HFF-Myc (cell line): ENCODE data around the gene SLC13A4.
"Not testable (repeated sequence)": the region's sequence is repeated elsewhere in the genome, so short reads cannot be mapped to it uniquely, and the experiment has no call there.

Experiments
- DNase-seq: peaks from one replicate; pipeline ENCODE4 v3.0.0-alpha.2; 2011; ENCODE audit warnings: low read depth; ENCODE audit errors: extremely low read depth
- H3K4me3 ChIP-seq: replicated peaks from 2 replicates; pipeline ENCODE4 v1.5.1; 2011; ENCODE audit warnings: low read depth, mild to moderate bottlenecking, control low read depth, low read length
- CTCF ChIP-seq: IDR thresholded peaks from 2 replicates; pipeline ENCODE4 v1.5.1; 2012; ENCODE audit warnings: mild to moderate bottlenecking, low read depth, low read length, control low read depth; ENCODE audit errors: missing control alignments

Gene SLC13A4

GRCh38 chr7:135742371-135742770 lies 14.4 kb upstream of the SLC13A4 start:
- TF ChIP-seq CTCF: no peak
- no peak overlapping the region for H3K4me3 ChIP-seq
- DNase-seq: no peak

- H3K4me3 ChIP-seq: no peak overlapping the region
- no peak for DNase-seq
- TF ChIP-seq CTCF: no peak
Measured at GRCh38 chr7:135741905-135742304, 13.9 kb upstream of the SLC13A4 start.

DNA sequence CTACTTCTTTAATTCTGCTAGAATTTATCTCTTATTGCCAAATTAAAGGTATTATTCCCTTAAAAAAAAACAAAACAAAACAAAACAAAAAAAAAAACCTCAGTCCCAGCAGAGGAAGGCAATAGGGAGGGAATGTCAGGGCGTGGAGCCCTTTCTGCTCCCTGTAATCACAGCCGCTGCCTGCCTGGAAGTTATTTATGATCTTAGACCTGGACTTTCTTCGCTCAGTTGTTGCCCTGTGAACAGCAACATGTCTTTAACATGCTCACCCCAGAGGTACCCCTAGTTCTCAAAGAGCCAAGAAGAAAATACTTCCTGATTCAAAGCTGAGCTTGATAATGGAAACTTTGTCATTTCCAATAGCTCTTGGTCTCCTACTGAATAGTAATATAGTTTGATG lies 12.9 kb upstream of the SLC13A4 start:
- no peak for DNase-seq
- no peak for TF ChIP-seq CTCF
- no peak overlapping the region for H3K4me3 ChIP-seq

DNA sequence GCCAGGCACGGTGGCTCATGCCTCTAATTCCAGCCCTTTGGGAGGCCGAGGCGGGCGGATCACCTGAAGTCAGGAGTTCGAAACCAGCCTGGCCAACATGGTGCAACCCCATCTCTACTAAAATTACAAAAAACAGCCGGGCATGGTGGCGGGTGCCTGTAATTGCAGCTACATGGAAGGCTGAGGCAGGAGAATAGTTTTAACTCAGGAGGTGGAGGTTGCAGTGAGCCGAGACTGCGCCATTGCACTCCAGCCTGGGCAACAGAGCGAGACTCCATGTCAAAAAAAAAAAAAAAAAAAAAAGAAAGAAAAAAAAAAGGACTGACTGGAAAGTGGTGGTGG lies 9.3 kb upstream of the SLC13A4 start:
- DNase-seq, H3K4me3 ChIP-seq: not testable (repeated sequence)

GRCh38 chr7:135736586-135737305 lies 8.8 kb upstream of the SLC13A4 start:
- DNase-seq: no peak
- no peak overlapping the region for H3K4me3 ChIP-seq
- TF ChIP-seq CTCF: no peak

DNA sequence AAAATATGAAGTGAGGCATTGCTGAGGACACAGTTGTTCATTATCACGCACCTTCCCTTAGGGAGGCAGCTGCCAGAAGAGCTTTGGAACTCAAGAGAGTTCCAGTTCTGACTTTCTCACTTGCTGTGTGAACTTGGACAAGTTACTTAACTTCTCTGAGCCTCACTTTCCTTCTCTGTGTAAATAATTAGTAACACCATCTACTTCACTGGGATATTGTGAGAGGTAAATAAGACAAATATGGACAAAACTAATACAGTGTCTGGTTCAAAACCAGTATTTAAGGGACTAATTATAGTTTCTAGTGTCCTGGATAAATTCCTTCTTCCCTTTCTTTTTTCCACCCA lies 6.3 kb upstream of the SLC13A4 start:
- DNase-seq: no peak
- TF ChIP-seq CTCF: no peak
- no peak overlapping the region for H3K4me3 ChIP-seq

DNA sequence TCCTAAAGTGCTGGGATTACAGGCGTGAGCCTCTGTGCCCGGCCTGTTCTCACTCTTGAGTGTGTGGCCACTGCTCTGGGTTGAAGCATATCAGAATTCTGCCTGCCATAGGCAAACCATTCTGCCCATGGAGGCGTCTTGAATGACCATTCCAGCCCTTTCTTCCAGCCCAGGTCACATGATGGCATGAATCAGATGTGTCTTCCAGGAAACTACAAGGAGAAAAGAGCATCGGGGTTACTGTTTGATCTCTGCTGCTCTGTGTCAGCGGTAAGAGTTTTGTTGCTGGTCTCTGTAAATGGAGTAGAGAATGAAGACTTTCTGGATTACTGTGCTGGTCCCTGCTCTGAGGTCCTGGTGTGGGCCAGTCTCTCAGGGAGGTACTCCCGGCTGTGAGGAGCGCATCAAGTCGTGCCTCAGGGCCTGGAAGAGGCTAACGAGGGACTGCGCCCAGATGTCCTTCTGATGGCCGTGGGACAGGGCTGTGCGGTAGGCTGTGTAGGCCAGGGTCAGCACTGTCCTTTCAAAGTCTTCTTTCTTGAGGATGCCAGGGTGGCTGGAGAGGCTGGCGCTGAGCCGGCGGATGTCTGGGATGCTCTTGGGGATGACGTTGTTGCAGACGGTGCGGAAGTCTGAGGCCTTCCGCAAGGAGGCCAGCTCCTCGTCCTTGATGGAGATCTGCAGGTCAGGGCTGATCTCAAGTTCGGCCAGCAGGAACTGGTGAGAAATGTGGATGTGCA lies 5.8 kb upstream of the SLC13A4 start:
- no peak for TF ChIP-seq CTCF
- no peak for DNase-seq
- no peak overlapping the region for H3K4me3 ChIP-seq
